ENCODE results near the gene LRATD1. TPM values are rescaled to one million over a fixed set of nuclear protein-coding genes. Genes with fewer than 3 reads are reported as not detected.

Gene LRATD1
- total RNA-seq, 2 experiments from 2014 or later = not detected

- intact Hi-C loops (cut with micrococcal nuclease; ENCODE audit: unreplicated experiment) = no loop called here
- no peaks in the 10 kb centered on the region for H3K9me2 ChIP-seq (ENCODE audit: insufficient read depth, low read length)
- no peaks in the 10 kb centered on the region for H4K20me1 ChIP-seq (ENCODE audit: insufficient read depth, low read length)
- H3K9me3 ChIP-seq (ENCODE audit: low read length) = no peaks in the 10 kb centered on the region
- no TSS peak for BruUV-seq (replicated peaks)
- H3K79me2 ChIP-seq (ENCODE audit: insufficient read depth, low read depth, low read length) = no peaks in the 10 kb centered on the region
- no peak for DNase-seq (ENCODE audit: low spot score)
- no peaks in the 10 kb centered on the region for H3K4me1 ChIP-seq (ENCODE audit: insufficient read depth, low read length, poor library complexity, severe bottlenecking)
- H3K27ac ChIP-seq (ENCODE audit: low read depth, low read length, poor library complexity, severe bottlenecking) = no peak overlapping the region
- H3K36me3 ChIP-seq (ENCODE audit: insufficient read depth, low read length) = no peaks in the 10 kb centered on the region
- H3K4me2 ChIP-seq (ENCODE audit: low read length) = no peak overlapping the region
- no peak overlapping the region for H3K4me3 ChIP-seq (ENCODE audit: low read depth, low read length, poor library complexity, severe bottlenecking)
- no peak for TF ChIP-seq EZH2phosphoT487 (IDR thresholded peaks at IDR 0.05; ENCODE audit: borderline replicate concordance, low read depth, low read length)
- TF ChIP-seq CTCF (conservative IDR thresholded peaks at IDR 0.05; ENCODE audit: low read length) = no peak
- ChIA-PET CTCF (ENCODE audit: unreplicated experiment) (no interaction called here), POLR2A (interaction anchor here (0.7 kb wide), 1 partner anchor 29 kb away, joined by 3 read pairs; no protein-coding TSS in a partner anchor)
- no peak overlapping the region for H2AFZ ChIP-seq (ENCODE audit: low read length)
Observed at GRCh38 chr2:14623237-14623636, 9.3 kb upstream of the LRATD1 start.

GRCh38 chr2:14626873-14627272, 5.6 kb upstream of the LRATD1 start:
- CTCF ChIA-PET (ENCODE audit: unreplicated experiment) = no interaction called here
- intact Hi-C loops (cut with micrococcal nuclease; ENCODE audit: unreplicated experiment) = no loop called here
- no peak for DNase-seq (ENCODE audit: low spot score)
- no peaks in the 10 kb centered on the region for H3K4me1 ChIP-seq (ENCODE audit: insufficient read depth, low read length, poor library complexity, severe bottlenecking)
- no peaks in the 10 kb centered on the region for H3K79me2 ChIP-seq (ENCODE audit: insufficient read depth, low read depth, low read length)
- H4K20me1 ChIP-seq (ENCODE audit: insufficient read depth, low read length) = no peaks in the 10 kb centered on the region
- no peaks in the 10 kb centered on the region for H3K9me3 ChIP-seq (ENCODE audit: low read length)
- no peaks in the 10 kb centered on the region for H3K9me2 ChIP-seq (ENCODE audit: insufficient read depth, low read length)
- H3K27ac ChIP-seq (ENCODE audit: low read depth, low read length, poor library complexity, severe bottlenecking) = no peak overlapping the region
- no peak overlapping the region for H3K4me3 ChIP-seq (ENCODE audit: low read depth, low read length, poor library complexity, severe bottlenecking)
- no peaks in the 10 kb centered on the region for H3K36me3 ChIP-seq (ENCODE audit: insufficient read depth, low read length)
- POLR2A ChIA-PET = no interaction called here
- no peak for TF ChIP-seq CTCF (conservative IDR thresholded peaks at IDR 0.05; ENCODE audit: low read length)
- TF ChIP-seq EZH2phosphoT487 (IDR thresholded peaks at IDR 0.05; ENCODE audit: borderline replicate concordance, low read depth, low read length) = no peak
- no TSS peak for BruUV-seq (replicated peaks)
- no peak overlapping the region for H3K4me2 ChIP-seq (ENCODE audit: low read length)
- no peak overlapping the region for H2AFZ ChIP-seq (ENCODE audit: low read length)

GRCh38 chr2:14628901-14629300, 3.6 kb upstream of the LRATD1 start:
- H3K9me2 ChIP-seq (ENCODE audit: insufficient read depth, low read length) = no peaks in the 10 kb centered on the region
- no peak overlapping the region for H3K4me3 ChIP-seq (ENCODE audit: low read depth, low read length, poor library complexity, severe bottlenecking)
- no peak overlapping the region for H2AFZ ChIP-seq (ENCODE audit: low read length)
- no peak overlapping the region for H3K27ac ChIP-seq (ENCODE audit: low read depth, low read length, poor library complexity, severe bottlenecking)
- H3K4me1 ChIP-seq (ENCODE audit: insufficient read depth, low read length, poor library complexity, severe bottlenecking) = no peaks in the 10 kb centered on the region
- no peak for DNase-seq (ENCODE audit: low spot score)
- no TSS peak for BruUV-seq (replicated peaks)
- no peaks in the 10 kb centered on the region for H4K20me1 ChIP-seq (ENCODE audit: insufficient read depth, low read length)
- TF ChIP-seq EZH2phosphoT487 (IDR thresholded peaks at IDR 0.05; ENCODE audit: borderline replicate concordance, low read depth, low read length) (no peak), CTCF (conservative IDR thresholded peaks at IDR 0.05; ENCODE audit: low read length) (no peak)
- no peaks in the 10 kb centered on the region for H3K36me3 ChIP-seq (ENCODE audit: insufficient read depth, low read length)
- H3K4me2 ChIP-seq (ENCODE audit: low read length) = no peak overlapping the region
- intact Hi-C loops (cut with micrococcal nuclease; ENCODE audit: unreplicated experiment) = no loop called here
- CTCF ChIA-PET (ENCODE audit: unreplicated experiment) = no interaction called here
- no peaks in the 10 kb centered on the region for H3K79me2 ChIP-seq (ENCODE audit: insufficient read depth, low read depth, low read length)
- H3K9me3 ChIP-seq (ENCODE audit: low read length) = no peaks in the 10 kb centered on the region
- POLR2A ChIA-PET = interaction anchor here (0.5 to 1.1 kb wide), 2 partner anchors 21 to 786 kb away, joined by 4 read pairs; no protein-coding TSS in a partner anchor

Measured in OCI-LY7 (cell line).